ENCODE data around the gene ATXN1.

The ATXN1 gene

GRCh38 chr6:16494793-16495192, 266.5 kb downstream of the ATXN1 start:
- Histone ChIP-seq H2AFZ (ENCODE audit: low read depth, low read length, severe bottlenecking) (no peak overlapping the region), H3K36me3 (ENCODE audit: low read length) (no peaks in the 10 kb centered on the region), H3K9me2 (replicated peaks; ENCODE audit: insufficient read depth, low read length) (no peaks in the 10 kb centered on the region), H3K9ac (ENCODE audit: low read length) (no peak overlapping the region), H3K79me2 (ENCODE audit: insufficient read depth, low read length) (no peaks in the 10 kb centered on the region), H4K20me1 (ENCODE audit: low read depth, low read length) (no peaks in the 10 kb centered on the region), H3K4me3 (ENCODE audit: insufficient read depth, low read length, poor library complexity, severe bottlenecking) (no peak overlapping the region), H3K27me3 (ENCODE audit: low read length) (no peaks in the 10 kb centered on the region), H3K27ac (ENCODE audit: low read depth, low read length) (no peak overlapping the region), H3K9me3 (ENCODE audit: insufficient read depth, low read length) (no peaks in the 10 kb centered on the region), H3K4me2 (ENCODE audit: low read depth, low read length, poor library complexity, severe bottlenecking) (no peak overlapping the region), H3F3A (ENCODE audit: insufficient read depth) (no peaks in the 10 kb centered on the region)
- no peak for TF ChIP-seq EZH2phosphoT487 (conservative IDR thresholded peaks at IDR 0.05; ENCODE audit: low read length)
- no peak for TF ChIP-seq CTCF (IDR thresholded peaks at IDR 0.05; ENCODE audit: insufficient read depth, low read length, poor library complexity, severe bottlenecking)

- H3K9me3 ChIP-seq (ENCODE audit: insufficient read depth, low read length), result no peaks in the 10 kb centered on the region
Measured at GRCh38 chr6:16493802-16494201, 267.5 kb downstream of the ATXN1 start.

DNA sequence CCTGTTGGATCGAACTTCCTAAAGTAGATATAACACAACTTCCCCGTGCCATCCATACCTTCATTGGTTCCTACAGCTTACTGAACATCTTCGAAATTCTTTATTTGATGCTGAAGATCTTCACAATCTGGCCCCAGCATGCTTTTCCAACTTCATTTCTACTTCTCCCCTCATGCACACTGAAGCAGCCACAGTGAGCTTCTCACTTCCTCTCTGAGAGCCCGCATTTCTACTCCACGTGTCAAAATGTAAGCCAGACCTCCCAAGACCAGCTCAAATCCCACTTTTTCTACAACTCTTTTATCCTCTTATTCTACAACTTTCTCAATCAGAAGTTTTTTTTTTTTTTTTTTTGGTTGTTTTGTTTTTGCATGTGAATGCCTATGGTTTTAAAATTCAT, 268.1 kb downstream of the ATXN1 start:
- no peaks in the 10 kb centered on the region for H3K9me3 ChIP-seq (ENCODE audit: insufficient read depth, low read length)
- H3F3A ChIP-seq (ENCODE audit: insufficient read depth), result no peaks in the 10 kb centered on the region
- H3K27me3 ChIP-seq (ENCODE audit: low read length), result no peaks in the 10 kb centered on the region
- H3K4me3 ChIP-seq (ENCODE audit: insufficient read depth, low read length, poor library complexity, severe bottlenecking), result no peak overlapping the region
- H3K27ac ChIP-seq (ENCODE audit: low read depth, low read length), result no peak overlapping the region
- no peak overlapping the region for H2AFZ ChIP-seq (ENCODE audit: low read depth, low read length, severe bottlenecking)
- H3K9me2 ChIP-seq (replicated peaks; ENCODE audit: insufficient read depth, low read length), result no peaks in the 10 kb centered on the region
- H3K36me3 ChIP-seq (ENCODE audit: low read length), result no peaks in the 10 kb centered on the region
- no peak for TF ChIP-seq CTCF (IDR thresholded peaks at IDR 0.05; ENCODE audit: insufficient read depth, low read length, poor library complexity, severe bottlenecking)
- TF ChIP-seq EZH2phosphoT487 (conservative IDR thresholded peaks at IDR 0.05; ENCODE audit: low read length), result no peak
- H3K9ac ChIP-seq (ENCODE audit: low read length), result no peak overlapping the region
- H3K79me2 ChIP-seq (ENCODE audit: insufficient read depth, low read length), result no peaks in the 10 kb centered on the region
- no peaks in the 10 kb centered on the region for H4K20me1 ChIP-seq (ENCODE audit: low read depth, low read length)
- H3K4me2 ChIP-seq (ENCODE audit: low read depth, low read length, poor library complexity, severe bottlenecking), result no peak overlapping the region

More at GRCh38 chr6:16493802-16494201, 267.5 kb downstream of the ATXN1 start:
- no peaks in the 10 kb centered on the region for H3K36me3 ChIP-seq (ENCODE audit: low read length)
- no peaks in the 10 kb centered on the region for H3K27me3 ChIP-seq (ENCODE audit: low read length)
- H2AFZ ChIP-seq (ENCODE audit: low read depth, low read length, severe bottlenecking), result no peak overlapping the region
- no peaks in the 10 kb centered on the region for H4K20me1 ChIP-seq (ENCODE audit: low read depth, low read length)
- H3K79me2 ChIP-seq (ENCODE audit: insufficient read depth, low read length), result no peaks in the 10 kb centered on the region
- no peaks in the 10 kb centered on the region for H3F3A ChIP-seq (ENCODE audit: insufficient read depth)
- TF ChIP-seq EZH2phosphoT487 (conservative IDR thresholded peaks at IDR 0.05; ENCODE audit: low read length) (no peak), CTCF (IDR thresholded peaks at IDR 0.05; ENCODE audit: insufficient read depth, low read length, poor library complexity, severe bottlenecking) (no peak)
- H3K9ac ChIP-seq (ENCODE audit: low read length), result no peak overlapping the region
- no peaks in the 10 kb centered on the region for H3K9me2 ChIP-seq (replicated peaks; ENCODE audit: insufficient read depth, low read length)
- no peak overlapping the region for H3K27ac ChIP-seq (ENCODE audit: low read depth, low read length)
- no peak overlapping the region for H3K4me2 ChIP-seq (ENCODE audit: low read depth, low read length, poor library complexity, severe bottlenecking)
- no peak overlapping the region for H3K4me3 ChIP-seq (ENCODE audit: insufficient read depth, low read length, poor library complexity, severe bottlenecking)
